Measurements from ENCODE around the gene CTNNA3. TPM values are rescaled to one million over a fixed set of nuclear protein-coding genes. Genes with fewer than 3 reads are reported as not detected.

Gene CTNNA3
- total RNA-seq, 2 experiments from 2014 or later = not detected

GRCh38 chr10:67385089-67385488, 310.9 kb downstream of the CTNNA3 start:
- no peaks in the 10 kb centered on the region for H3K36me3 Mint-ChIP-seq (ENCODE audit: low read depth)
- intact Hi-C loops (cut with micrococcal nuclease) = no loop called here
- no peak overlapping the region for H3K4me3 Mint-ChIP-seq
- CTCF ChIA-PET = no interaction called here
- no peak overlapping the region for H3K27ac Mint-ChIP-seq
- no peak for DNase-seq
- H3K4me1 Mint-ChIP-seq (ENCODE audit: low read depth) = peaks cover 5% of the 10 kb centered on the region
- peaks cover 11% of the 10 kb centered on the region for H3K27me3 Mint-ChIP-seq (ENCODE audit: low read depth)
- H3K9me3 Mint-ChIP-seq = no peaks in the 10 kb centered on the region

GRCh38 chr10:67331121-67331910, 364.7 kb downstream of the CTNNA3 start:
- Mint-ChIP-seq H3K27me3 (ENCODE audit: low read depth) (no peaks in the 10 kb centered on the region), H3K9me3 (peaks cover 5% of the 10 kb centered on the region), H3K27ac (no peak overlapping the region), H3K36me3 (ENCODE audit: low read depth) (no peaks in the 10 kb centered on the region), H3K4me3 (no peak overlapping the region), H3K4me1 (ENCODE audit: low read depth) (no peaks in the 10 kb centered on the region)
- intact Hi-C loops (cut with micrococcal nuclease) = no loop called here
- CTCF ChIA-PET = no interaction called here
- DNase-seq = no peak

GRCh38 chr10:67327626-67328535, 368.1 kb downstream of the CTNNA3 start:
- Mint-ChIP-seq H3K36me3 (ENCODE audit: low read depth) (no peaks in the 10 kb centered on the region), H3K27ac (no peak overlapping the region), H3K4me3 (no peak overlapping the region), H3K27me3 (ENCODE audit: low read depth) (no peaks in the 10 kb centered on the region), H3K9me3 (peaks cover 26% of the 10 kb centered on the region), H3K4me1 (ENCODE audit: low read depth) (no peaks in the 10 kb centered on the region)
- CTCF ChIA-PET = no interaction called here
- intact Hi-C loops (cut with micrococcal nuclease) = no loop called here
- no peak for DNase-seq

GRCh38 chr10:67319976-67320375, 376.0 kb downstream of the CTNNA3 start:
- no peaks in the 10 kb centered on the region for H3K36me3 Mint-ChIP-seq (ENCODE audit: low read depth)
- H3K27me3 Mint-ChIP-seq (ENCODE audit: low read depth) = no peaks in the 10 kb centered on the region
- CTCF ChIA-PET = interaction anchor here (0.7 kb wide), 1 partner anchor 15 kb away, joined by 3 read pairs; no protein-coding TSS in a partner anchor
- no peaks in the 10 kb centered on the region for H3K4me1 Mint-ChIP-seq (ENCODE audit: low read depth)
- no peak overlapping the region for H3K27ac Mint-ChIP-seq
- intact Hi-C loops (cut with micrococcal nuclease) = no loop called here
- H3K4me3 Mint-ChIP-seq = no peak overlapping the region
- no peak for DNase-seq
- peaks cover 17% of the 10 kb centered on the region for H3K9me3 Mint-ChIP-seq

- CTCF ChIA-PET = interaction anchor here (0.6 kb wide), 1 partner anchor 9 kb away, joined by 9 read pairs; no protein-coding TSS in a partner anchor
- no peaks in the 10 kb centered on the region for H3K4me1 Mint-ChIP-seq (ENCODE audit: low read depth)
- no peak overlapping the region for H3K27ac Mint-ChIP-seq
- H3K36me3 Mint-ChIP-seq (ENCODE audit: low read depth) = no peaks in the 10 kb centered on the region
- H3K27me3 Mint-ChIP-seq (ENCODE audit: low read depth) = no peaks in the 10 kb centered on the region
- intact Hi-C loops (cut with micrococcal nuclease) = no loop called here
- no peak for DNase-seq
- no peak overlapping the region for H3K4me3 Mint-ChIP-seq
- peaks cover 20% of the 10 kb centered on the region for H3K9me3 Mint-ChIP-seq
Measured at GRCh38 chr10:67308912-67309311, 387.1 kb downstream of the CTNNA3 start.

- no peak for DNase-seq
- intact Hi-C loops (cut with micrococcal nuclease) = no loop called here
- CTCF ChIA-PET = interaction anchor here (0.7 to 1.4 kb wide), 6 partner anchors 11 to 721 kb away, joined by 3 to 4 read pairs (median 3); no protein-coding TSS in a partner anchor
- H3K9me3 Mint-ChIP-seq = peaks cover 15% of the 10 kb centered on the region
- H3K27me3 Mint-ChIP-seq (ENCODE audit: low read depth) = no peaks in the 10 kb centered on the region
- no peak overlapping the region for H3K27ac Mint-ChIP-seq
- H3K4me3 Mint-ChIP-seq = no peak overlapping the region
- H3K36me3 Mint-ChIP-seq (ENCODE audit: low read depth) = no peaks in the 10 kb centered on the region
- no peaks in the 10 kb centered on the region for H3K4me1 Mint-ChIP-seq (ENCODE audit: low read depth)
Measured at GRCh38 chr10:67306588-67307205, 389.3 kb downstream of the CTNNA3 start.

- no peak overlapping the region for H3K4me3 Mint-ChIP-seq
- no peaks in the 10 kb centered on the region for H3K27me3 Mint-ChIP-seq (ENCODE audit: low read depth)
- peaks cover 8% of the 10 kb centered on the region for H3K9me3 Mint-ChIP-seq
- intact Hi-C loops (cut with micrococcal nuclease) = no loop called here
- no peaks in the 10 kb centered on the region for H3K36me3 Mint-ChIP-seq (ENCODE audit: low read depth)
- CTCF ChIA-PET = interaction anchor here (0.6 kb wide), 1 partner anchor 303 kb away, joined by 3 read pairs; no protein-coding TSS in a partner anchor
- no peaks in the 10 kb centered on the region for H3K4me1 Mint-ChIP-seq (ENCODE audit: low read depth)
- no peak for DNase-seq
- no peak overlapping the region for H3K27ac Mint-ChIP-seq
Measured at GRCh38 chr10:67302701-67303100, 393.3 kb downstream of the CTNNA3 start.

GRCh38 chr10:67299761-67300160, 396.2 kb downstream of the CTNNA3 start:
- Mint-ChIP-seq H3K27me3 (ENCODE audit: low read depth) (no peaks in the 10 kb centered on the region), H3K4me3 (no peak overlapping the region), H3K9me3 (peaks cover 1% of the 10 kb centered on the region), H3K36me3 (ENCODE audit: low read depth) (no peaks in the 10 kb centered on the region), H3K27ac (no peak overlapping the region), H3K4me1 (ENCODE audit: low read depth) (no peaks in the 10 kb centered on the region)
- DNase-seq = no peak
- CTCF ChIA-PET = no interaction called here
- intact Hi-C loops (cut with micrococcal nuclease) = no loop called here

GRCh38 chr10:67297637-67298181, 398.3 kb downstream of the CTNNA3 start:
- intact Hi-C loops (cut with micrococcal nuclease) = no loop called here
- DNase-seq = no peak
- CTCF ChIA-PET = no interaction called here
- Mint-ChIP-seq H3K4me1 (ENCODE audit: low read depth) (no peaks in the 10 kb centered on the region), H3K36me3 (ENCODE audit: low read depth) (no peaks in the 10 kb centered on the region), H3K9me3 (peaks cover 1% of the 10 kb centered on the region), H3K4me3 (no peak overlapping the region), H3K27ac (no peak overlapping the region), H3K27me3 (ENCODE audit: low read depth) (no peaks in the 10 kb centered on the region)

- CTCF ChIA-PET = no interaction called here
- intact Hi-C loops (cut with micrococcal nuclease) = no loop called here
Measured at GRCh38 chr10:67296926-67297325, 399.1 kb downstream of the CTNNA3 start.

GRCh38 chr10:67288688-67289410, 407.1 kb downstream of the CTNNA3 start:
- CTCF ChIA-PET = no interaction called here
- Mint-ChIP-seq H3K4me3 (no peak overlapping the region), H3K36me3 (ENCODE audit: low read depth) (no peaks in the 10 kb centered on the region), H3K9me3 (no peaks in the 10 kb centered on the region), H3K4me1 (ENCODE audit: low read depth) (no peaks in the 10 kb centered on the region), H3K27me3 (ENCODE audit: low read depth) (no peaks in the 10 kb centered on the region), H3K27ac (no peak overlapping the region)
- no peak for DNase-seq
- intact Hi-C loops (cut with micrococcal nuclease) = no loop called here

More at GRCh38 chr10:67296926-67297325, 399.1 kb downstream of the CTNNA3 start:
- Mint-ChIP-seq H3K4me1 (ENCODE audit: low read depth) (no peaks in the 10 kb centered on the region), H3K27me3 (ENCODE audit: low read depth) (no peaks in the 10 kb centered on the region), H3K4me3 (no peak overlapping the region), H3K9me3 (peaks cover 1% of the 10 kb centered on the region), H3K27ac (no peak overlapping the region), H3K36me3 (ENCODE audit: low read depth) (no peaks in the 10 kb centered on the region)
- no peak for DNase-seq

All from activated naive CD4-positive, alpha-beta T cell treated with anti-CD3 and anti-CD28 coated beads for 36 hours (primary cell).